Measurements from ENCODE around the gene PPT1. TPM values are rescaled to one million over a fixed set of nuclear protein-coding genes. Genes with fewer than 3 reads are reported as not detected.

Gene PPT1
- total and polyA plus RNA-seq, 2 experiments from 2014 or later = 67.4 to 202 TPM

- Mint-ChIP-seq H3K4me3 (no peak overlapping the region), H3K27ac (no peak overlapping the region), H3K36me3 (ENCODE audit: low read depth) (peaks cover 75% of the 10 kb centered on the region), H3K9me3 (no peaks in the 10 kb centered on the region), H3K27me3 (ENCODE audit: insufficient read depth, low read depth, poor library complexity) (peaks cover 1% of the 10 kb centered on the region), H3K4me1 (no peaks in the 10 kb centered on the region)
- Histone ChIP-seq H3K4me1 (ENCODE audit: insufficient read depth) (no peaks in the 10 kb centered on the region), H3K27ac (ENCODE audit: low read depth) (0 out of 2 replicates have a peak overlapping the region, but pooled peaks have one; percentile 65), H3K36me3 (ENCODE audit: insufficient read depth) (peaks cover 57% of the 10 kb centered on the region), H2AFZ (no peak overlapping the region), H3K79me2 (replicated peaks; ENCODE audit: insufficient read depth) (no peaks in the 10 kb centered on the region), H4K20me1 (replicated peaks; ENCODE audit: insufficient read depth) (peaks cover 14% of the 10 kb centered on the region), H3K27me3 (ENCODE audit: insufficient read depth) (no peaks in the 10 kb centered on the region), H3K4me3 (no peak overlapping the region), H3F3A (replicated peaks; ENCODE audit: low read depth) (peaks cover 12% of the 10 kb centered on the region; the same call in 1 of the 2 replicates), H3K4me2 (no peak overlapping the region), H3K9me2 (ENCODE audit: insufficient read depth) (no peaks in the 10 kb centered on the region)
- TF ChIP-seq REST (IDR thresholded peaks at IDR 0.05; ENCODE audit: unreplicated experiment) (no peak), ZNF331 (CRISPR knock-in tag; IDR thresholded peaks at IDR 0.05; ENCODE audit: low read depth) (no peak), POLR2AphosphoS5 (IDR thresholded peaks at IDR 0.05; ENCODE audit: low read depth) (no peak), JUNB (IDR thresholded peaks at IDR 0.05; ENCODE audit: unreplicated experiment) (no peak), CTCF (conservative IDR thresholded peaks at IDR 0.05; ENCODE audit: low read depth in 2 of 2) (no peak), ZNF114 (CRISPR knock-in tag; IDR thresholded peaks at IDR 0.05) (no peak), CREB1 (CRISPR knock-in tag; IDR thresholded peaks at IDR 0.05; ENCODE audit: low read depth) (no peak), EZH2 (IDR thresholded peaks at IDR 0.05; ENCODE audit: low read depth, unreplicated experiment) (no peak), EZH2phosphoT487 (IDR thresholded peaks at IDR 0.05; ENCODE audit: unreplicated experiment) (no peak), ZNF462 (CRISPR knock-in tag; IDR thresholded peaks at IDR 0.05) (no peak), STAT1 (IDR thresholded peaks at IDR 0.05; ENCODE audit: unreplicated experiment) (no peak), ETS1 (IDR thresholded peaks at IDR 0.05) (no peak), NANOG (IDR thresholded peaks at IDR 0.05; ENCODE audit: borderline replicate concordance) (no peak)
- no peak for ATAC-seq
- no peak for DNase-seq (ENCODE audit: low spot score)
These were observed 24.9 kb downstream of the PPT1 start for GRCh38 chr1:40072142-40072541.
